HS-5 (cell line): ENCODE data around the gene FILIP1L.

Source experiments
- DNase-seq: peaks from one replicate; pipeline ENCODE4 v3.0.0-alpha.2; 2012; ENCODE audit warnings: low read depth

Gene FILIP1L

GRCh38 chr3:99867594-99868310, 246.5 kb downstream of the FILIP1L start:
- DNase-seq, result no peak

GRCh38 chr3:99866261-99866761, 248.0 kb downstream of the FILIP1L start:
- DNase-seq, result no peak

GRCh38 chr3:99865321-99865720, 249.0 kb downstream of the FILIP1L start:
- DNase-seq, result no peak

GRCh38 chr3:99864289-99864688, 250.0 kb downstream of the FILIP1L start:
- no peak for DNase-seq

GRCh38 chr3:99863588-99863987, 250.7 kb downstream of the FILIP1L start:
- DNase-seq, result no peak

- DNase-seq, result no peak
Observed at GRCh38 chr3:99863002-99863401, 251.3 kb downstream of the FILIP1L start.

- peak; percentile 82 for DNase-seq
Observed at GRCh38 chr3:99862208-99862607, 252.1 kb downstream of the FILIP1L start.

GRCh38 chr3:99861216-99861615, 253.1 kb downstream of the FILIP1L start:
- no peak for DNase-seq

- DNase-seq, result peak; percentile 90
Observed at GRCh38 chr3:99859825-99860224, 254.5 kb downstream of the FILIP1L start.

- no peak for DNase-seq
Observed at GRCh38 chr3:99858469-99858868, 255.8 kb downstream of the FILIP1L start.

GRCh38 chr3:99857278-99857677, 257.0 kb downstream of the FILIP1L start:
- DNase-seq, result no peak

GRCh38 chr3:99856437-99857220, 257.7 kb downstream of the FILIP1L start:
- DNase-seq, result no peak

GRCh38 chr3:99855900-99856299, 258.4 kb downstream of the FILIP1L start:
- DNase-seq, result no peak

- no peak for DNase-seq
Observed at GRCh38 chr3:99854756-99855298, 259.5 kb downstream of the FILIP1L start.

- DNase-seq, result no peak
Observed at GRCh38 chr3:99852851-99853250, 261.4 kb downstream of the FILIP1L start.

GRCh38 chr3:99851955-99852354, 262.3 kb downstream of the FILIP1L start:
- DNase-seq, result no peak

GRCh38 chr3:99850608-99851007, 263.7 kb downstream of the FILIP1L start:
- no peak for DNase-seq

- DNase-seq, result no peak
Observed at GRCh38 chr3:99848433-99848832, 265.9 kb downstream of the FILIP1L start.

- no peak for DNase-seq
Observed at GRCh38 chr3:99846477-99847160, 267.7 kb downstream of the FILIP1L start.

GRCh38 chr3:99845999-99846398, 268.3 kb downstream of the FILIP1L start:
- DNase-seq, result no peak

GRCh38 chr3:99845331-99845730, 269.0 kb downstream of the FILIP1L start:
- DNase-seq, result no peak

GRCh38 chr3:99843590-99844258, 270.6 kb downstream of the FILIP1L start:
- DNase-seq, result no peak
